IPS-20b (cell line): ENCODE results near the gene TOP3A.

Experiments
- H3K27ac ChIP-seq: one replicate; pipeline ENCODE4 v1.5.1; 2013; ENCODE audit warnings: low read length
- H3K27me3 ChIP-seq: 2 replicates; pipeline ENCODE4 v1.6.1; 2013; ENCODE audit warnings: mild to moderate bottlenecking, low read length, inconsistent platforms; ENCODE audit not compliant: insufficient read depth
- H3K36me3 ChIP-seq: 2 replicates; pipeline ENCODE4 v1.6.1; 2013; ENCODE audit warnings: low read depth, mild to moderate bottlenecking, inconsistent platforms, low read length, moderate library complexity; ENCODE audit not compliant: insufficient read depth
- H3K4me1 ChIP-seq: 2 replicates; pipeline ENCODE4 v1.6.1; 2013; ENCODE audit warnings: mild to moderate bottlenecking, control low read depth, inconsistent platforms, low read length, moderate library complexity; ENCODE audit not compliant: insufficient read depth
- H3K4me3 ChIP-seq: 2 replicates; pipeline ENCODE4 v1.5.1; 2013; ENCODE audit warnings: mild to moderate bottlenecking, low read length, inconsistent platforms
- H3K9ac ChIP-seq: 2 replicates; pipeline ENCODE4 v1.6.1; 2013; ENCODE audit warnings: low read depth, mild to moderate bottlenecking, inconsistent platforms, low read length, moderate library complexity
- H3K9me3 ChIP-seq: 2 replicates; pipeline ENCODE4 v1.6.1; 2013; ENCODE audit warnings: mild to moderate bottlenecking, low read depth, low read length, inconsistent platforms; ENCODE audit not compliant: insufficient read depth

TOP3A gene

DNA sequence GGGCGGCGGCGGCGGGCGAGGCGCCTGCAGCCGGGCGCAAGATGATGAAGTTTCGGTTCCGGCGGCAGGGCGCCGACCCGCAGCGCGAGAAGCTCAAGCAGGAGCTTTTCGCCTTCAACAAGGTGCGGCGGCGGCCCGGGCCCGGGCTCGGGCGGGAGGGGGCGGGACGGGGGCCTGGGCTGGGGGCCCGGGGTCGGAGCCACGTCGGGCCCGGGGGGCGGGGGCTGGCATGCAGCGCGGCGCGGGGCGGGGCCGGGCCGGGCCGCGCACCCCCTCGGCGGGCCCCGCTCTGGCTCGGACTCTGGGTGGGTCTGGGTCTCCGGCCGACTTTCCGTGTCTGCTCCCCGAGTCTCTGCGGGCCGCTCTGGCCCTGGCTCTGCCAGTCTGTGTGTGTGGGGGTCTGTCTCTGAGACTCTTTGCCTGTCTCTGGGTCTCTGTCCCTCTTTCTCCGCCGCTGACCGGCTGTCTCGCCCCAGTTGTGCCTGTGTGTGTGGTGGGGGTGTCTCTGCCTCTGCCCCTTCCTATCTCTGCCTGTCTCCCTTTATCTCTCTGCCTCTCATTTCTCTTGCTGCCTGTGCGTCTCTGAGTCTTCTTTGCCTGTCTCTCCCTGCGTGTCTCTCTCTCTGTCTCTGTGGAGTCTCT is 89.0 kb downstream of the TOP3A start:
- H3K4me1 ChIP-seq, result peaks cover 5% of the 10 kb centered on the region; the same call in 1 of the 2 replicates
- no peaks in the 10 kb centered on the region for H3K36me3 ChIP-seq
- H3K27ac ChIP-seq, result no peak overlapping the region
- H3K9ac ChIP-seq, result peak overlapping the region; percentile 92
- no peaks in the 10 kb centered on the region for H3K27me3 ChIP-seq
- H3K4me3 ChIP-seq, result peak overlapping the region; percentile 94
- H3K9me3 ChIP-seq, result no peaks in the 10 kb centered on the region

DNA sequence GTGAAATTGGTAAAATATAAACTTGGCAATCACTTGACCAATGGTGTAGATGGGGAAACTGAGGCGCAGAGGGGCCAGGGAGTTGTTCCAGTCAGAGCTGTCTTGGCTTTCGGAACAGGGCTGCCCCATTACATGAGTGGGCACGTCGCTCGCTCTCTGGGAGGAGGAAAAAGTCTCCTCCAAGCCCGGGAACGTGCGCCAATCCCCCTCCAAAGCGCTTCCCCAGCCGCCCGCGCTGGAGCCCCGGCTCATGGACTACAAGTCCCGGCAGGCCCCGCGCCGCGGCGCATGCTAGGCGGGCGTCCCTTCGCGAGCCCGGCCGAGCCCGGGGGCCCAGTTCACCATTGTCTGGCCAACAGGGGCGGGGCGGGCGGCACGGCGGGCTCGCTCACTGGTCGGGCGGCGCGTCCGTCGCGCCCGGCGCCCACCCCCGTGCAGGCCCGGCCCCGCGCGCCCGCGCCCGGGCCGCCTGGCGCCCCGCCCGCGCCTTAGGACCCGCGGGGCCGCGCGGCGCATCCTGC is 89.6 kb downstream of the TOP3A start, which contains the start of gene LLGL1:
TSS of gene LLGL1 (plus strand) at position 515 of the 521 bp plus-strand sequence. CDS start 48 bp downstream, outside the sequence.
- H3K4me1 ChIP-seq, result peaks cover 5% of the 10 kb centered on the region; the same call in 1 of the 2 replicates

DNA sequence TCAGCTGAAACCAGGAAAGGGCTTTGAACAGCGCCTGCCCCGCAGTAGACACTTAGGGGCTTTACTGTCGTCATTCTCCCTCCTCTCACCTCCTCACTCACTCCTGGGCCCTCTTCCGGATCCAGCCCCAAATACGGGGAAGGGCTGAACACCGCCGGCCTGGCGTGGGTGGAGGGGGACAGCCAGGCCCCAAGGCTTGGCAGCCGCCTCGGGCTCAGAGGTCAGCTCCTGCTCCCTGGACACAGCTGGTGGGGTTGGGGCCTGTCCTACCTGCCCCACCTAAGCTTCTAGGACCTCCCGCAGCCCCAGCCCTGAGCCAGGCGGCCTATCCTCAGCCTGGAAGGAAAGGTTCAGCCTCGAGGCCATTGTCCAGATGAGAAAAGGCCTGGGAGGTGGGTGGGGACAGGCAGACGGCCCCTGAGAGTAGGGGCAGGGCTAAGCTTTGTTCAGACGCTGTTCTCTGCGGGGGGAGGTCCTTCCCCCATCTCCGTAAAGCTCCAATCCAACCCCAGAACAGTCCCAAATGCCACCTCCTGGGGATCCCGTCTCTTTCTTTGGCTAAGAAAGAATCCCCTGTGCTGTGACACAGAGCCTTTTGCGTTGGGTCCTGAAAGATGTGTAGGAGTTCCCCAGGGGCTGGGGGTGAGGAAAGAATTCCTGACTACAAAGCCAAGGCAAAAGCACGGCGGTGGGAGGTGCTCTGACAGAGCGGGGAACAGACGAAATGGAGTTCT is 90.2 kb downstream of the TOP3A start:
- Histone ChIP-seq H3K27ac (peak overlapping the region; percentile 75), H3K4me3 (peak overlapping the region; percentile 71), H3K36me3 (no peaks in the 10 kb centered on the region), H3K9ac (peak overlapping the region; percentile 86), H3K9me3 (no peaks in the 10 kb centered on the region), H3K4me1 (peaks cover 5% of the 10 kb centered on the region; the same call in 1 of the 2 replicates), H3K27me3 (no peaks in the 10 kb centered on the region)

More for the DNA sequence above, 89.6 kb downstream of the TOP3A start, which contains the start of gene LLGL1:
- no peaks in the 10 kb centered on the region for H3K36me3 ChIP-seq
- peak within 1 kb of the TSS; percentile 92 for H3K9ac ChIP-seq
- peak within 1 kb of the TSS; percentile 75 for H3K27ac ChIP-seq
- peak within 1 kb of the TSS; percentile 94 for H3K4me3 ChIP-seq
- no peaks in the 10 kb centered on the region for H3K9me3 ChIP-seq
- no peaks in the 10 kb centered on the region for H3K27me3 ChIP-seq

DNA sequence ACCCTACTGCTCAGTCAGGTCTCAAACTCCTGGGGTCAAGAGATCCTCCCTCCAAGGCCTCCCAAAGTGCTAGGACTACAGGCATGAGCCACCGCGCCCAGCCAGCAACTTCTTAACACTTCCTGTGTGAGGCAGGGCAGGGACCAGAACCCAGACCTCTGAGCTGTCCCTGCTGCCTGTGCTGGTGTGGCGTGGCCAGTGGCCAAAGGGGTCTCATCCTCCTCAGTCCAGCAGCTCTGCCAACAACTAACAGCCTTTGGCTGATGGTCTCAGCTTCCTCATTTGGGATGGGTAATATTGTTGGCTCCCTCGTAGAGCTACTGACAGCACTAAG is 90.8 kb downstream of the TOP3A start:
- Histone ChIP-seq H3K9ac (peak overlapping the region; percentile 86; the same call in 1 of the 2 replicates), H3K27me3 (no peaks in the 10 kb centered on the region), H3K4me3 (peak overlapping the region; percentile 71; the same call in 1 of the 2 replicates), H3K4me1 (peaks cover 5% of the 10 kb centered on the region; the same call in 1 of the 2 replicates), H3K36me3 (no peaks in the 10 kb centered on the region), H3K27ac (peak overlapping the region; percentile 75), H3K9me3 (no peaks in the 10 kb centered on the region)
